ENCODE measurements around the gene KLHDC2.
"Not testable (repeated sequence)": the region's sequence is repeated elsewhere in the genome, so short reads cannot be mapped to it uniquely, and the experiment has no call there.

KLHDC2 gene

DNA sequence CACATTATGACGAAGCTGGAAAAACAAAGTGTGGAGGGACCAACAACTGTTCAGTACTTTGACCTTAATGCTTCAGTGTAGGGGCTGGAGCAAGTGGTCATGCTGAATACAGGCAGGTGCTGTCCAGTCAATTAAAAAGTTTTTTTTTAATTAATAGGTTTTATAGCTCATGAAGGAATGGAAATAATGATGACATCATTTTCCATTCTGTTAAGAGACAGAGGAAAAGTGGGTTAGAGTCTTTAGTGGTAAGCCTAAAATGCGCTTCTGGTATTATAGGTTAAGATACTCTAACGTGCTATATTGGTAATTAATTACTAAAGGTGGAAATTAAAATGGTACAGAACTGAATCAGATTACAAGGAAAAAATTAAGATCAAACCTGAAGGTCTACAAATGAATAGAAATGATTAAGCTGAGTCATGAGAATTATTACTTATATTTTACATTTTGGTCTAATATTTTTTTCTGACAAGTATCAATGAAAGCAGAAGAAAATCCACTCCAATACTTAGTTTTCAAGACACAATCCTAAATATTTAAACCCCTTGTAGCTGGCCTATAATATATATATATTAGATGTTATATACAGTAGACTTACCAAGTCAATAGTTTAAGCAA is 15.6 kb downstream of the KLHDC2 start:
- DNase-seq, result no peak

- DNase-seq, result no peak
Observed at GRCh38 chr14:49786315-49786714, 18.4 kb downstream of the KLHDC2 start.

DNA sequence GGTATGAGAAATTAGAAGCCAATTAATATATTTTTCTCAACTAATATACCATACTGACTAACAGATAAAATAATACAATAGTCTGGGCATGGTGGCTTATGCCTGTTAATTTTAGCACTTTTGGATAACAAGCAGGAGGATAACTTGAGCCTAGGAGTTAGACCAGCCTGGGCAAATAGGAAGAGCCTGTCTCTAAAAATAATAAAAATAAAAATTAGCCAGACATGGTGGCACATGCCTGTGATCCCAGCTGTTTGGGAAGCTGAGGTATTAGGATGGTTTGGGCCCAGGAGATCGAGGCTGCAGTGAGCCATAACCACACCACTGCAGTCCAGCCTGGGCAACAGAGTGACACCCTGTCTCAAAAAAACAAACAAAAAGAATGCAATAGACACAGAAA is 24.7 kb downstream of the KLHDC2 start:
- no peak for DNase-seq

DNA sequence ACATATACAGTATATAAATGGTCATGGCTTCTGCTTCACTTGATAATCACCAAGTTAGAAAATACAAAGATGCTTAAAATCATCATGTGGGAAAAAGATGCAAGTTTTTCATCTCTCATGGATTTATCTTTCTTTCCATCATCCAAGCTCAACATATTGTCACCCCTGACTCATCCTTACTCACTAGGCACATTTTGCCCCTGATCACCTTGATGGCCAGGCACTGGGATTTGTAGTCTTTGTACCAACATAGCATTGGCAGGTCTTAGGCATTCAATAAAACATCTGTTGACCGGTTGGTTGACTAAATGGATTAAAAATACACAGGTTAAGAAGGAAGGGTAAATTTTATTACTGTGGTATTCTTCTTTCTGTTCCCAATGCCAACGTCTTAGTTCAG is 28.1 kb downstream of the KLHDC2 start:
- no peak for DNase-seq

DNA sequence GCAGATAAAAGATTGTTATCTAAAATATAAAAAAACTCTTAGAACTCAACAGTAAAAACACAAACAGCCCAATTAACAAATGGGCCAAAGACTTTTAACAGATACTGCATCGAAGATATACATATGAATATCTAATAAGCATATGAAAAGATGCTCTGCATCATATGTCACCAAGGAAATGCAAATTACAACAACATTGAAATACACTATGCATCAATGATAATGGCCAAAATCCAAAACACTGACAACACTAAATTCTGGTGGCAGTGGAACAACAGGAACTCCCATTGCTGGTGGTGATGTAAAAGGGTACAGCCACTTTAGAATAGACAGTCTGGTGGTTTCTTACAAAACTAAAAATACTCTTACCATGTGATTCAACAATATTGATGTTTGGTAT is 40.8 kb downstream of the KLHDC2 start:
- no peak for DNase-seq

DNA sequence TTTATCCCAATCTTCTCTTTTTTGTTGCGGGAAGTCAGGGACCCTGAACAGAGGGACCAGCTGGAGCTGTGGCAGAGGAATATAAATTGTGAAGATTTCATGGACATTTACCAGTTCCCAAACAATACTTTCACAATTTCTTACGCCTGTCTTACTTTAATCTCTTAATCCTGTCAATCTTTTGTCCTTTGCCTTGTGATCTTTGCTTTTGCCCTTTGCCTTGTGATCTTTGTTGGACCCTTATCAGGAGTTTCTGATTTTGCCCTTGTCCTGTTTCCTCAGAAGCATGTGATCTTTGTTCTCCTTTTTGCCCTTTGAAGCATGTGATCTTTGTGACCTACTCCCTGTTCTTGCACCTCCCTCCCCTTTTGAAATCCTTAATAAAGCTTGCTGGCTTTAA is 48.2 kb downstream of the KLHDC2 start:
- not testable (repeated sequence) for DNase-seq

GRCh38 chr14:49816844-49817243 is 48.9 kb downstream of the KLHDC2 start:
- DNase-seq, result no peak

DNA sequence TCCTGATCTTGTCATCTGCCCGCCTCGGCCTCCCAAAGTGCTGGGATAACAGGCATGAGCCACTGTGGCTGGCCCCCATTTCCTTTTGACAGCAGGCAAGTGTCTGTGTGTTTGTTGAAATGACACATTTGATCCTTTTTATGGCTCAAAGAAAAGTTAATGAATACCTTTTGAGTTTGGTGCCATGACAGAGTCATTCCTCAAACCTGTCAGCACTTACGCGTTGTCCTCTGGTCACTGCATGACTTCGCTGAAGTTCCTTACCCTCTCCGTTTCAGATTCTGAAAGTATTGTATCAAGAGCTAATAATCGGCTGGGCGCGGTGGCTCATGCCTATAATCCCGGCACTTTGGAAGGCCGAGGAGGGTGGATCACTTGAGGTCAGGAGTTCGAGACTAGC is 52.2 kb downstream of the KLHDC2 start:
- no peak for DNase-seq

- no peak for DNase-seq
Observed at GRCh38 chr14:49828640-49829039, 60.7 kb downstream of the KLHDC2 start.
